ENCODE measurements around the gene RPL37. TPM values are rescaled to one million over a fixed set of nuclear protein-coding genes. Genes with fewer than 3 reads are reported as not detected.
"Not testable (repeated sequence)": the region's sequence is repeated elsewhere in the genome, so short reads cannot be mapped to it uniquely, and the experiment has no call there.

Gene RPL37
- total RNA-seq, 4 donors from 2014 or later = 117 to 365 (median 159) TPM

- peak overlapping the region; percentile 90 to 99 (median 94) for H3K27ac ChIP-seq
- peak in 1 of 2 donors; percentile 5 for TF ChIP-seq EP300 (IDR thresholded peaks at IDR 0.05)
- TF ChIP-seq, protein P1, sequence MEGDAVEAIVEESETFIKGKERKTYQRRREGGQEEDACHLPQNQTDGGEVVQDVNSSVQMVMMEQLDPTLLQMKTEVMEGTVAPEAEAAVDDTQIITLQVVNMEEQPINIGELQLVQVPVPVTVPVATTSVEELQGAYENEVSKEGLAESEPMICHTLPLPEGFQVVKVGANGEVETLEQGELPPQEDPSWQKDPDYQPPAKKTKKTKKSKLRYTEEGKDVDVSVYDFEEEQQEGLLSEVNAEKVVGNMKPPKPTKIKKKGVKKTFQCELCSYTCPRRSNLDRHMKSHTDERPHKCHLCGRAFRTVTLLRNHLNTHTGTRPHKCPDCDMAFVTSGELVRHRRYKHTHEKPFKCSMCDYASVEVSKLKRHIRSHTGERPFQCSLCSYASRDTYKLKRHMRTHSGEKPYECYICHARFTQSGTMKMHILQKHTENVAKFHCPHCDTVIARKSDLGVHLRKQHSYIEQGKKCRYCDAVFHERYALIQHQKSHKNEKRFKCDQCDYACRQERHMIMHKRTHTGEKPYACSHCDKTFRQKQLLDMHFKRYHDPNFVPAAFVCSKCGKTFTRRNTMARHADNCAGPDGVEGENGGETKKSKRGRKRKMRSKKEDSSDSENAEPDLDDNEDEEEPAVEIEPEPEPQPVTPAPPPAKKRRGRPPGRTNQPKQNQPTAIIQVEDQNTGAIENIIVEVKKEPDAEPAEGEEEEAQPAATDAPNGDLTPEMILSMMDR (IDR thresholded peaks at IDR 0.05) = no peak
- H3K4me3 ChIP-seq = peak overlapping the region; percentile 89 to 100 (median 98)
- peaks cover 0 to 41% (median 15%) of the 10 kb centered on the region in 4 donors for H3K4me1 ChIP-seq
- 1 to 2% methylated on average over 24 to 35 of the region's 56 CpGs for WGBS, 2 donors
- no peaks in the 10 kb centered on the region for H3K9me3 ChIP-seq
- no peaks in the 10 kb centered on the region for H3K36me3 ChIP-seq
- DNase-seq (ENCODE audit: low spot score in 2 of 2) = peak; percentile 51 to 69
- no peaks in the 10 kb centered on the region for H3K27me3 ChIP-seq
These were observed 37.6 kb downstream of the RPL37 start for GRCh38 chr5:40797273-40798011.

- peak in 1 of 2 donors; percentile 29 for DNase-seq (ENCODE audit: low spot score in 2 of 2)
- H3K27me3 ChIP-seq = no peaks in the 10 kb centered on the region
- peak overlapping the region in 3 of 4 donors; percentile 89 to 100 (median 96) for H3K4me3 ChIP-seq
- peaks cover 0 to 47% (median 19%) of the 10 kb centered on the region in 4 donors for H3K4me1 ChIP-seq
- no peaks in the 10 kb centered on the region for H3K36me3 ChIP-seq
- H3K9me3 ChIP-seq = no peaks in the 10 kb centered on the region
- peak in 1 of 2 donors; percentile 81 for TF ChIP-seq EP300 (IDR thresholded peaks at IDR 0.05)
- TF ChIP-seq, protein P1 (IDR thresholded peaks at IDR 0.05) = no peak
- peak overlapping the region in 3 of 4 donors; percentile 92 to 99 (median 97) for H3K27ac ChIP-seq
- 29 to 30% methylated on average over 3 of the region's 3 CpGs for whole genome bisulfite sequencing, 2 donors
These were observed 38.5 kb downstream of the RPL37 start for GRCh38 chr5:40796487-40796889.

DNA sequence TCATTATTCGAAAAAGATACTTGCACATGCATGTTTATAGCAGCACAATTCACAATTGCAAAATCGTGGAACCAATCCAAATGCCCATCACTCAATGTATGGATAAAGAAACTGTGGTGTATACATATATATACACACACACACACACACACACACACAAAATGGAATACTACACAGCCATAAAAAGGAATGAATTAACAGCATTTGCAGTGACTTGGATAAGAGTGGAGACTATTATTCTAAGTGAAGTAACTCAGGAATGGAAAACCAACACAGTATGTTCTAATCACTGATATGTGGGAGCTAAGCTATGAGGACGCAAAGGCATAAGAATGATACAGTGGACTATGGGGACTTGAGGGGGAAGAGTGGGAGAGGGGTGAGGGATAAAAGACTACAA, 40.1 kb downstream of the RPL37 start:
- WGBS, 2 donors = 92% methylated on average over 3 of the region's 3 CpGs
- not testable (repeated sequence) for H3K4me3 ChIP-seq; H3K36me3 ChIP-seq; H3K27ac ChIP-seq; DNase-seq (ENCODE audit: low spot score in 2 of 2); H3K27me3 ChIP-seq; H3K9me3 ChIP-seq
- peaks cover 0 to 54% (median 22%) of the 10 kb centered on the region in 4 donors for H3K4me1 ChIP-seq

DNA sequence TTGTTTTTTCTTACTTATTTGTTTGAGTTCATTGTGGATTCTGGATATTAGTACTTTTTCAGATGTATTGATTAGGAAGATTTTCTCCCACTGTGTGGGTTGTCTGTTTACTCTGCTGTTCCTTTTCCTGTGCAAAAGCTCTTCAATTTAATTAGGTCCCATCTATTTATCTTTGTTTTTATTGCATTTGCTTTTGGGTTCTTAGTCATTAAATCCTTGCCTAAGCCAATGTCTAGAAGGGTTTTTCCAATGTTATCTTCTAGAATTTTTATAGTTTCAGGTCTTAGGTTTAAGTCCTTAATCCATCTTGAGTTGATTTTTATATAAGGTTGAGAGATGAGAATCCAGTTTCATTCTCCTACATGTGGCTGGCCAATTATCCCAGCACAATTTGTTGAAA, 40.7 kb downstream of the RPL37 start:
- not testable (repeated sequence) for H3K36me3 ChIP-seq; H3K9me3 ChIP-seq; H3K27ac ChIP-seq; DNase-seq (ENCODE audit: low spot score in 2 of 2); H3K27me3 ChIP-seq; H3K4me3 ChIP-seq
- peaks cover 0 to 51% (median 21%) of the 10 kb centered on the region in 4 donors for H3K4me1 ChIP-seq

GRCh38 chr5:40792691-40793090, 42.3 kb downstream of the RPL37 start:
- DNase-seq (ENCODE audit: low spot score in 2 of 2); H3K9me3 ChIP-seq; H3K4me3 ChIP-seq; H3K27ac ChIP-seq; H3K27me3 ChIP-seq: not testable (repeated sequence)
- H3K36me3 ChIP-seq = peaks cover 0 to 15% (median 0%) of the 10 kb centered on the region in 3 donors
- WGBS, 2 donors = 93 to 94% methylated on average over 10 of the region's 10 CpGs
- H3K4me1 ChIP-seq = peaks cover 0 to 44% (median 18%) of the 10 kb centered on the region in 4 donors

DNA sequence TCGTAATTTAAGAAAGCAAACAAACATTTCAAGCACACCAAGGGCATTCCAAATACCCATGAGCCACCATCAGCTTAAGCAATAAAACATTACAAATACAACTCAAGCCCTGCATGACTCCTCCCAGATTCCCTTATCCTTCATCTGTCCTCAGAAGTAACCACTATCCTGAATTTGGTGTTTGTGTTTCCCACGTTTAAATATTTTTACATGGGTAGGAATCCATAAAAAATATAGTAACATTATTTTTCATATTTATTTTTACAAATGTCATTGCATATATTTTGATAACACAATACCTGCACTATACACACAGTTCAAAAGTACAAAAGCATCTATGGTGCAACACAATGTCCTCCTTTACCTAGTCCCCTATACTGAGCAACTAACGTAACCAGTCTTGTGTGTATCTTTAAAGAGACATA, 43.3 kb downstream of the RPL37 start:
- Histone ChIP-seq H3K27me3 (no peaks in the 10 kb centered on the region), H3K9me3 (peaks cover 0 to 8% (median 2%) of the 10 kb centered on the region in 4 donors), H3K36me3 (peaks cover 0 to 16% (median 0%) of the 10 kb centered on the region in 3 donors), H3K4me1 (peaks cover 0 to 40% (median 17%) of the 10 kb centered on the region in 4 donors), H3K27ac (no peak overlapping the region), H3K4me3 (no peak overlapping the region)
- DNase-seq (ENCODE audit: low spot score in 2 of 2) = no peak
- TF ChIP-seq, protein P1 (IDR thresholded peaks at IDR 0.05) = no peak
- TF ChIP-seq EP300 (IDR thresholded peaks at IDR 0.05) = no peak
- no peak for TF ChIP-seq POLR2A (IDR thresholded peaks at IDR 0.05)
- WGBS, 2 donors = 61 to 71% methylated on average over 3 of the region's 3 CpGs

Data from tibial nerve (tissue), 4 donors.